ENCODE data around the gene EIF3K. TPM values are rescaled to one million over a fixed set of nuclear protein-coding genes. Genes with fewer than 3 reads are reported as not detected.

EIF3K gene
- total RNA-seq, 2 donors from 2014 or later: 237 to 302 TPM

DNA sequence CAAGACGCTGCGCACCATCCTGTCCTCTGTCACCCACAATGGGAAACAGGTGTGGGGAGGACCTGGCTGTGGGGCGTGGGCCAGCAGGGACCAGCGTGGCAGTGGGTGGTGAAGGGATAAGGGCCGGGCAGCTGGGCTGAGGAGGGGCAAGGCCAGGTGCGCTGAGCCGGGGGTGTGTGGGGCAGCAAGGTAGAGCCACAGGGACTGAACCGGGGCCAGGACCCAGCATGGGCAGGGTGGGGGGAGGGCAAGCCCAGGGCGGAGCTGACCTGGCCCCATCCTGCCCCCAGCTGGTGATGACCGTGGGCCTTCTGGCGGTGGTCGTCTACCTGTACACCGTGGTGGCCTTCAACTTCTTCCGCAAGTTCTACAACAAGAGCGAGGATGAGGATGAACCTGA, 38.9 kb upstream of the EIF3K start:
- Histone ChIP-seq H3K9me3 (no peaks in the 10 kb centered on the region), H3K27me3 (replicated peaks; ENCODE audit: insufficient read depth) (no peaks in the 10 kb centered on the region), H3K36me3 (no peaks in the 10 kb centered on the region), H3K27ac (no peak overlapping the region), H3K4me1 (ENCODE audit: control insufficient read depth in 1 of 2, low read depth in 2 of 2) (no peaks in the 10 kb centered on the region), H3K4me3 (no peak overlapping the region)
- no peak for DNase-seq (ENCODE audit: low spot score)
- no peak for ATAC-seq (ENCODE audit: insufficient number of reproducible peaks, low FRiP score, low read depth)
- TF ChIP-seq, protein P1, sequence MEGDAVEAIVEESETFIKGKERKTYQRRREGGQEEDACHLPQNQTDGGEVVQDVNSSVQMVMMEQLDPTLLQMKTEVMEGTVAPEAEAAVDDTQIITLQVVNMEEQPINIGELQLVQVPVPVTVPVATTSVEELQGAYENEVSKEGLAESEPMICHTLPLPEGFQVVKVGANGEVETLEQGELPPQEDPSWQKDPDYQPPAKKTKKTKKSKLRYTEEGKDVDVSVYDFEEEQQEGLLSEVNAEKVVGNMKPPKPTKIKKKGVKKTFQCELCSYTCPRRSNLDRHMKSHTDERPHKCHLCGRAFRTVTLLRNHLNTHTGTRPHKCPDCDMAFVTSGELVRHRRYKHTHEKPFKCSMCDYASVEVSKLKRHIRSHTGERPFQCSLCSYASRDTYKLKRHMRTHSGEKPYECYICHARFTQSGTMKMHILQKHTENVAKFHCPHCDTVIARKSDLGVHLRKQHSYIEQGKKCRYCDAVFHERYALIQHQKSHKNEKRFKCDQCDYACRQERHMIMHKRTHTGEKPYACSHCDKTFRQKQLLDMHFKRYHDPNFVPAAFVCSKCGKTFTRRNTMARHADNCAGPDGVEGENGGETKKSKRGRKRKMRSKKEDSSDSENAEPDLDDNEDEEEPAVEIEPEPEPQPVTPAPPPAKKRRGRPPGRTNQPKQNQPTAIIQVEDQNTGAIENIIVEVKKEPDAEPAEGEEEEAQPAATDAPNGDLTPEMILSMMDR (IDR thresholded peaks at IDR 0.05): no peak

GRCh38 chr19:38583219-38583984, 35.6 kb upstream of the EIF3K start:
- ATAC-seq (ENCODE audit: insufficient number of reproducible peaks, low FRiP score, low read depth) (no peak), DNase-seq (ENCODE audit: low spot score) (no peak)
- H3K27ac ChIP-seq: no peak overlapping the region
- H3K27me3 ChIP-seq (replicated peaks; ENCODE audit: insufficient read depth): no peaks in the 10 kb centered on the region
- H3K4me3 ChIP-seq: no peak overlapping the region
- no peaks in the 10 kb centered on the region for H3K36me3 ChIP-seq
- TF ChIP-seq, protein P1 (IDR thresholded peaks at IDR 0.05): no peak
- no peaks in the 10 kb centered on the region for H3K9me3 ChIP-seq
- H3K4me1 ChIP-seq (ENCODE audit: control insufficient read depth in 1 of 2, low read depth in 2 of 2): no peaks in the 10 kb centered on the region

DNA sequence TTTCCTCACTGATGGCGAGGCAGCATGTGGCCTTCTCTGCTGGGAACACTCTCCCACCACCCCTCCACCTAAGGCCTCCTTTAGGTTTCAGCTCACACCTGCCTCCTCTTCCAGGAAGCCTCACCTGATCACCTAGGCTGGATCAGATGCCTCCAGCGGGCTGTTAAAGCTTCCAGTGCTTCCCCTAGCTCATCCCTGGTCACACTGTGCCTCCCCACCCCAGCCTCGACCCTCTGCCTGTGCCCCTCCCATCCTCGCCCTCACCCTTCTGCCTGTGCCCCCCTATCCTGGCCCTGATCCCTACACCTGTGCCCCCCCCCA, 35.0 kb upstream of the EIF3K start:
- Histone ChIP-seq H3K9me3 (no peaks in the 10 kb centered on the region), H3K36me3 (no peaks in the 10 kb centered on the region), H3K27ac (no peak overlapping the region), H3K27me3 (replicated peaks; ENCODE audit: insufficient read depth) (no peaks in the 10 kb centered on the region), H3K4me3 (no peak overlapping the region), H3K4me1 (ENCODE audit: control insufficient read depth in 1 of 2, low read depth in 2 of 2) (no peaks in the 10 kb centered on the region)
- DNase-seq (ENCODE audit: low spot score) (no peak), ATAC-seq (ENCODE audit: insufficient number of reproducible peaks, low FRiP score, low read depth) (no peak)
- TF ChIP-seq, protein P1 (IDR thresholded peaks at IDR 0.05): no peak

- Histone ChIP-seq H3K4me1 (ENCODE audit: control insufficient read depth in 1 of 2, low read depth in 2 of 2) (no peaks in the 10 kb centered on the region), H3K36me3 (no peaks in the 10 kb centered on the region)
- ATAC-seq (ENCODE audit: insufficient number of reproducible peaks, low FRiP score, low read depth): no peak
Observed at GRCh38 chr19:38587562-38587961, 31.4 kb upstream of the EIF3K start.

GRCh38 chr19:38588041-38588440, 30.9 kb upstream of the EIF3K start:
- TF ChIP-seq, protein P1 (IDR thresholded peaks at IDR 0.05): no peak
- DNase-seq (ENCODE audit: low spot score): no peak
- ATAC-seq (ENCODE audit: insufficient number of reproducible peaks, low FRiP score, low read depth): no peak
- Histone ChIP-seq H3K4me3 (no peak overlapping the region), H3K4me1 (ENCODE audit: control insufficient read depth in 1 of 2, low read depth in 2 of 2) (no peaks in the 10 kb centered on the region), H3K27me3 (replicated peaks; ENCODE audit: insufficient read depth) (no peaks in the 10 kb centered on the region), H3K27ac (no peak overlapping the region), H3K9me3 (no peaks in the 10 kb centered on the region), H3K36me3 (no peaks in the 10 kb centered on the region)

More at GRCh38 chr19:38587562-38587961, 31.4 kb upstream of the EIF3K start:
- TF ChIP-seq, protein P1 (IDR thresholded peaks at IDR 0.05): no peak
- no peak overlapping the region for H3K27ac ChIP-seq
- H3K27me3 ChIP-seq (replicated peaks; ENCODE audit: insufficient read depth): no peaks in the 10 kb centered on the region
- no peak for DNase-seq (ENCODE audit: low spot score)
- no peaks in the 10 kb centered on the region for H3K9me3 ChIP-seq
- no peak overlapping the region for H3K4me3 ChIP-seq

All from thoracic aorta (tissue), 2 donors.